ENCODE data around the gene SYCE3.

GRCh38 chr22:50525858-50526107, 36.9 kb downstream of the SYCE3 start:
- TF ChIP-seq, protein P1, sequence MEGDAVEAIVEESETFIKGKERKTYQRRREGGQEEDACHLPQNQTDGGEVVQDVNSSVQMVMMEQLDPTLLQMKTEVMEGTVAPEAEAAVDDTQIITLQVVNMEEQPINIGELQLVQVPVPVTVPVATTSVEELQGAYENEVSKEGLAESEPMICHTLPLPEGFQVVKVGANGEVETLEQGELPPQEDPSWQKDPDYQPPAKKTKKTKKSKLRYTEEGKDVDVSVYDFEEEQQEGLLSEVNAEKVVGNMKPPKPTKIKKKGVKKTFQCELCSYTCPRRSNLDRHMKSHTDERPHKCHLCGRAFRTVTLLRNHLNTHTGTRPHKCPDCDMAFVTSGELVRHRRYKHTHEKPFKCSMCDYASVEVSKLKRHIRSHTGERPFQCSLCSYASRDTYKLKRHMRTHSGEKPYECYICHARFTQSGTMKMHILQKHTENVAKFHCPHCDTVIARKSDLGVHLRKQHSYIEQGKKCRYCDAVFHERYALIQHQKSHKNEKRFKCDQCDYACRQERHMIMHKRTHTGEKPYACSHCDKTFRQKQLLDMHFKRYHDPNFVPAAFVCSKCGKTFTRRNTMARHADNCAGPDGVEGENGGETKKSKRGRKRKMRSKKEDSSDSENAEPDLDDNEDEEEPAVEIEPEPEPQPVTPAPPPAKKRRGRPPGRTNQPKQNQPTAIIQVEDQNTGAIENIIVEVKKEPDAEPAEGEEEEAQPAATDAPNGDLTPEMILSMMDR (conservative IDR thresholded peaks at IDR 0.05 in 1 of 2, IDR thresholded peaks at IDR 0.05 in 1 of 2; ENCODE audit: extremely low read depth in 1 of 2, insufficient read depth in 1 of 2, low read depth in 1 of 2, low read length in 2 of 2), result no peak
- no peak for TF ChIP-seq EZH2 (IDR thresholded peaks at IDR 0.05; ENCODE audit: borderline replicate concordance, low read length)

All from mammary epithelial cell (primary cell).